ENCODE results near the gene CNKSR1.

CNKSR1 gene

DNA sequence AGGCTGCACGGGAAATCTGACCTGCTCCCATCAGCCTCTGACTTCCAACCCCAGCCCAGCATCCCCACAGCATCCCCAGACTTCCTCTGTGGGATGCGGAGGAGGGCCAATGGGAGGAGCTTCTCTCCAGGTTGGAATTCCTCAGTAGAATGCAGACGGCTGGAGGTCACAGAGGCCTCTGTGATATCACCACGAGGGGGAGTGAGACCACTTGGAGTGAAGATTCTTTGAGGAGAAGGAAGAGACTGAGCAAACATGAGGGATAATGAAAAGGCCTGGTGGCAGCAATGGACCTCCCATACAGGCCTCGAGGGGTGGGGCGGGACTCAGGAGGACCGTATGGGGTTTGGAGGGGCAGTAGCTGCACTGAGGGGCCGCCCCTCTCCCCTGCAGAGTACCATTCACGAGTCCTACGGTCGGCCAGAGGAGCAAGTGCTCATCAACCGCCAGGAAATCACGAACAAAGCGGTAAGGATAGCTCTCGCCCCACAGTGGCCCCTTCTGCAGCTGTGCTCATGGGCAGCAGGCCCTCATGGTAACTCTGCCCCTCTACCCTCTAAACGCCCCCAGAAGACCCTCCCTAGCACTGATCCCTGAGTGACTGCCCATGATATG is 13.2 kb downstream of the CNKSR1 start, which contains the start of gene CATSPER4:
Gene CATSPER4, plus strand, starts transcription at position 230 of the 615 bp plus-strand sequence. Its CDS starts 26 bp downstream, at position 256.
- in situ Hi-C loops (cut with HindIII; ENCODE audit: low sequenced_read_pairs) = no loop called here
- DNase-seq (ENCODE audit: low read depth) = no peak

DNA sequence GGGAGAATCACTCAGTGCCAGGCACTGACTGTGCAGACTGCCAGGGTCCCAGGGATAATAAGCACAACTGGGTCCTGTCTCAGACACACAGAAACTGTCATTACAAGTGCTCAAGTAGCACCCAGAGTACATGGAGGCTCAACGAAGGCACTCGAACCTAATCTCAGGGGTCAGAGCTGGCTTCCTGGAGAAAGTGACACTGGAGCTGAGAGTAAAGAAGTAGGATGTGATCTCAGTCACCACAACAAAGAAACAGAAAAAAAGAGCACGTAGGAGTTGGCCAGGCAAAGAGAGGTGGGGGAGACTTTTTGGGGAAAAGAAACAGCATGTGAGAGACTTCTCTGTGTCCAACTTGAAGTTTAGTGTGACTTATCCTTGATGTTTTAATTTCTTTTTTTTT is 14.4 kb downstream of the CNKSR1 start:
- H3K4me3 ChIP-seq (ENCODE audit: low read depth, low read length) = no peak overlapping the region
- TF ChIP-seq, protein P1, sequence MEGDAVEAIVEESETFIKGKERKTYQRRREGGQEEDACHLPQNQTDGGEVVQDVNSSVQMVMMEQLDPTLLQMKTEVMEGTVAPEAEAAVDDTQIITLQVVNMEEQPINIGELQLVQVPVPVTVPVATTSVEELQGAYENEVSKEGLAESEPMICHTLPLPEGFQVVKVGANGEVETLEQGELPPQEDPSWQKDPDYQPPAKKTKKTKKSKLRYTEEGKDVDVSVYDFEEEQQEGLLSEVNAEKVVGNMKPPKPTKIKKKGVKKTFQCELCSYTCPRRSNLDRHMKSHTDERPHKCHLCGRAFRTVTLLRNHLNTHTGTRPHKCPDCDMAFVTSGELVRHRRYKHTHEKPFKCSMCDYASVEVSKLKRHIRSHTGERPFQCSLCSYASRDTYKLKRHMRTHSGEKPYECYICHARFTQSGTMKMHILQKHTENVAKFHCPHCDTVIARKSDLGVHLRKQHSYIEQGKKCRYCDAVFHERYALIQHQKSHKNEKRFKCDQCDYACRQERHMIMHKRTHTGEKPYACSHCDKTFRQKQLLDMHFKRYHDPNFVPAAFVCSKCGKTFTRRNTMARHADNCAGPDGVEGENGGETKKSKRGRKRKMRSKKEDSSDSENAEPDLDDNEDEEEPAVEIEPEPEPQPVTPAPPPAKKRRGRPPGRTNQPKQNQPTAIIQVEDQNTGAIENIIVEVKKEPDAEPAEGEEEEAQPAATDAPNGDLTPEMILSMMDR (IDR thresholded peaks at IDR 0.05; ENCODE audit: low read depth, low read length, missing control alignments) = no peak
- in situ Hi-C loops (cut with HindIII; ENCODE audit: low sequenced_read_pairs) = no loop called here
- no peak for DNase-seq (ENCODE audit: low read depth)

More for the DNA sequence above, 13.2 kb downstream of the CNKSR1 start, which contains the start of gene CATSPER4:
- TF ChIP-seq, protein P1 (IDR thresholded peaks at IDR 0.05; ENCODE audit: low read depth, low read length, missing control alignments) = peak; percentile 31
- no peak within 1 kb of the TSS for H3K4me3 ChIP-seq (ENCODE audit: low read depth, low read length)

DNA sequence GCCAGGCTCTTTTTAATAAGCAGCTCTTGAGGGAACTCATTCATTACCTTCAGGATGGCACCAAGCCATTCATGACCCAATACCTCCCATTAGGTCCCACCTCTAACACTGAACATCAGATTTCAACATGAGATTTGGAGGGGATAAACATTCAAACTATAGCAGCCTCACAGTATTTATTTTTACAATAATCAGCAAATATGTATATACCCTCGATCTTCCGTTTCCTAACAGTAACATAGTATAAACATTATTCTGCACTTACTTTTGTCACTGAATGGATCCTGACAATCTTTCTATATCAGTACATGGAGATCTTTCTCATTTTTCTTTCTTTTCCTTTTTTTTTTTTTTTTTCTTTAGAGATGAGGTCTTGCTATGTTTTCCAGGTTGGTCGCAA is 18.5 kb downstream of the CNKSR1 start:
- in situ Hi-C loops (cut with HindIII; ENCODE audit: low sequenced_read_pairs) = no loop called here
- TF ChIP-seq, protein P1 (IDR thresholded peaks at IDR 0.05; ENCODE audit: low read depth, low read length, missing control alignments) = no peak
- H3K4me3 ChIP-seq (ENCODE audit: low read depth, low read length) = no peak overlapping the region
- no peak for DNase-seq (ENCODE audit: low read depth)

DNA sequence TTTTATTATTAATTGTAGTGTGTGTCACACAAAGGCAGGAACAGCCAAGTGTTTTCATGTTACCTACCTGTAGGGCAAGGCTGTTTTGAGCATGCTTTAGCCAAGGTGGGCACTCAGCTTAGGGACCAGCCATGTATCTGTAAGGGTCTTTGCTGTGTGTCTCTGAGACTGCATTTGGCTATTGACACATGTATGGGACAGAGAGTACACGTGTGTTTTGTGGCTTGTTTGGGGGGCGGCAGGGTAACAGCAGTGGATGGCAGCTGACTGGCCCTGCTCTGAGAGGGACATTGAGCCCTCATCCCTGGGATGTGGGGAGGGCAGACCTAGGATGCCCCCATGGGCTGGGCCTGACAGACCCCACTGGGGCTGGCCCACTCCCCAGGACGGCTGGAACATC is 20.0 kb downstream of the CNKSR1 start:
- no peak overlapping the region for H3K4me3 ChIP-seq (ENCODE audit: low read depth, low read length)
- in situ Hi-C loops (cut with HindIII; ENCODE audit: low sequenced_read_pairs) = no loop called here
- no peak for DNase-seq (ENCODE audit: low read depth)
- TF ChIP-seq, protein P1 (IDR thresholded peaks at IDR 0.05; ENCODE audit: low read depth, low read length, missing control alignments) = no peak

DNA sequence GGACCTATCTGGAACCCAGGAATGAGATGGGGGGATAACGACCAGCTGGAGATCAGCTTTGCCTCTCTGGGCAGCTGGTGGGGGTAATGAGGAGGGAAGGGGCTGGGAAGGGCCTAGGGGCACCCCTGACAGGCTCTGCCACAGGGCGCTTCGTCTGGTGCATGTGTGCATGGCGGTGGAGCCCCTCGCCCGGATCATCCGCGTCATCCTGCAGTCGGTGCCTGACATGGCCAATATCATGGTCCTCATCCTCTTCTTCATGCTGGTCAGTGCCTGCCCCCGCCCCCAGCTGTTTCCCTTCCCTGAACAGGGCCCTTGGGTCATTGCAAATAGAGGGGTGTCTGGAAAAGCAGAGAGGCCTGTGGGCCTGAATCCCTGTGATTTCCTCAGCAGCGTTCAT is 20.5 kb downstream of the CNKSR1 start:
- in situ Hi-C loops (cut with HindIII; ENCODE audit: low sequenced_read_pairs) = no loop called here
- TF ChIP-seq, protein P1 (IDR thresholded peaks at IDR 0.05; ENCODE audit: low read depth, low read length, missing control alignments) = no peak
- DNase-seq (ENCODE audit: low read depth) = no peak
- no peak overlapping the region for H3K4me3 ChIP-seq (ENCODE audit: low read depth, low read length)

DNA sequence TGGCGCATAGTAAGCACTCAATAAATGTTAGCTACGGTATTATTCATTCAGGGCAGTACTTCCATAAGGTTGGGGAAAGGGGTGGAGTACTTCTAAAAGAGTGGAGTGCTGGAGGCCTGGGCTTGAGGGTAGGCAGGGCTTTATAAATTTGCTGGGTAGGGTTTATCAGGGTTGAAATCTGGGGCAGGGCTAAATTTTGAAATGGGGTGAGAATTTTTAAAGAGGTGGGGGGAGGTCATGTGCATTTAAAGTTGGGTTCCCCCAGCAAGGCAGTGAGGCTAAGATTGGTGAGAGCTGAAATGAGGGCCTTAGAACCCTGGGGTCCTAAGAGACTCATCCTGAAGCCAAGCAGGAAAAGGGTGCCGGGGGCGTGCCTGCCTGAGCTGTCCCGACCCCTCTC is 23.1 kb downstream of the CNKSR1 start:
- in situ Hi-C loops (cut with HindIII; ENCODE audit: low sequenced_read_pairs) = no loop called here
- TF ChIP-seq, protein P1 (IDR thresholded peaks at IDR 0.05; ENCODE audit: low read depth, low read length, missing control alignments) = no peak
- DNase-seq (ENCODE audit: low read depth) = no peak
- no peak overlapping the region for H3K4me3 ChIP-seq (ENCODE audit: low read depth, low read length)

All from astrocyte of the cerebellum (primary cell).